Activated CD8-positive, alpha-beta memory T cell treated with anti-CD3 and anti-CD28 coated beads, Interleukin-2, amount 50 U/mL, for 48 hours (primary cell): ENCODE data around the gene FAM124B.

Source experiments
- DNase-seq: peaks from one replicate; pipeline ENCODE4 v3.0.0-alpha.2; 2020

The FAM124B gene

GRCh38 chr2:224401641-224402342 lies at the start of gene FAM124B:
Gene FAM124B (minus strand): TSS chr2:224402107. CDS start chr2:224401768, 339 bp downstream.
- DNase-seq: peak; percentile 66

GRCh38 chr2:224449212-224450147 lies 47.6 kb upstream of the FAM124B start:
- no peak for DNase-seq

- no peak for DNase-seq
Measured at GRCh38 chr2:224448236-224448635, 46.3 kb upstream of the FAM124B start.

- no peak for DNase-seq
Measured at GRCh38 chr2:224444783-224445182, 42.9 kb upstream of the FAM124B start.

- no peak for DNase-seq
Measured at GRCh38 chr2:224444021-224444420, 42.1 kb upstream of the FAM124B start.

- peak; percentile 56 for DNase-seq
Measured at GRCh38 chr2:224442071-224442967, 40.4 kb upstream of the FAM124B start.

GRCh38 chr2:224440988-224441387 lies 39.1 kb upstream of the FAM124B start:
- DNase-seq: no peak

GRCh38 chr2:224438726-224439125 lies 36.8 kb upstream of the FAM124B start:
- no peak for DNase-seq

GRCh38 chr2:224436634-224437033 lies 34.7 kb upstream of the FAM124B start:
- DNase-seq: no peak

- no peak for DNase-seq
Measured at GRCh38 chr2:224434618-224435017, 32.7 kb upstream of the FAM124B start.

- no peak for DNase-seq
Measured at GRCh38 chr2:224433442-224433841, 31.5 kb upstream of the FAM124B start.

- DNase-seq: no peak
Measured at GRCh38 chr2:224432003-224432579, 30.2 kb upstream of the FAM124B start.

GRCh38 chr2:224429441-224429810 lies 27.5 kb upstream of the FAM124B start:
- no peak for DNase-seq

GRCh38 chr2:224428787-224429440 lies 27.0 kb upstream of the FAM124B start:
- DNase-seq: no peak

GRCh38 chr2:224427471-224427870 lies 25.6 kb upstream of the FAM124B start:
- no peak for DNase-seq

- no peak for DNase-seq
Measured at GRCh38 chr2:224426656-224427055, 24.7 kb upstream of the FAM124B start.

GRCh38 chr2:224421065-224421464 lies 19.2 kb upstream of the FAM124B start:
- no peak for DNase-seq

GRCh38 chr2:224417947-224418346 lies 16.0 kb upstream of the FAM124B start:
- no peak for DNase-seq

- DNase-seq: no peak
Measured at GRCh38 chr2:224417361-224417729, 15.4 kb upstream of the FAM124B start.

GRCh38 chr2:224416656-224417360 lies 14.9 kb upstream of the FAM124B start:
- DNase-seq: no peak

GRCh38 chr2:224413381-224413780 lies 11.5 kb upstream of the FAM124B start:
- no peak for DNase-seq
